ENCODE measurements around the gene CTSL. TPM values are rescaled to one million over a fixed set of nuclear protein-coding genes. Genes with fewer than 3 reads are reported as not detected.

CTSL gene
- total and polyA plus RNA-seq, 2 of the 13 experiments (the other 11 are each of a cell fraction or from before 2014, with no cell fraction given): 78.1 to 113 TPM

DNA sequence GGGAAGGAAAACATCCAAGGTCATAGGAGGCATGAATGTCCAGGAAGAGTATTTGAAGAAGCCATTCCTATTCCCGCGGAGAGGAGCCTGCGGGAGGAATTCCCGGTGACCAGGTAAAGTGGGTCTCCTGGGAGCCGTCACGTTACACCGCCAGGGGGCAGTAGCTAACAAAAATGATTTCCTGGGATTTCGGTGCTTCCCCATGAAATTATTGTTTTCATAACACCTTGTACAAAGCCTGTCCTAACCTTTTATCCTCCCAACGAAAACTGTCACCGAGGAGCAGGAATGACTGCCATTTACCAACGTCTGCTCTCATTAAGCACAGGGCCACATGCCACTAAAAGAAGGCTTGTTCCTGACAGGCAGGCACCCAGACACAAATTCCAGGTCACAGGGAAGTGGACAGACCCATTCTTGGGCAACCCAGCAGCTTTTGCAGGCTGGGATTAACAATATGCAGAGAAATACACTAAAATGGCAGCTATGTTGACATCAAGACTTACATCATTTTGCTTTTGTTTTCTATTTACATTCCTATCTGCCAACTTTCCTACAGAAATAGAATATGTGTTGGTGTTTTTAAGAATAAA is 41.2 kb upstream of the CTSL start (continued):
- TF ChIP-seq, protein P1, sequence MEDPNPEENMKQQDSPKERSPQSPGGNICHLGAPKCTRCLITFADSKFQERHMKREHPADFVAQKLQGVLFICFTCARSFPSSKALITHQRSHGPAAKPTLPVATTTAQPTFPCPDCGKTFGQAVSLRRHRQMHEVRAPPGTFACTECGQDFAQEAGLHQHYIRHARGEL (CRISPR knock-in tag; IDR thresholded peaks at IDR 0.05): no peak
- TF ChIP-seq ZNF773 (CRISPR knock-in tag; IDR thresholded peaks at IDR 0.05; ENCODE audit: borderline replicate concordance): no peak

DNA sequence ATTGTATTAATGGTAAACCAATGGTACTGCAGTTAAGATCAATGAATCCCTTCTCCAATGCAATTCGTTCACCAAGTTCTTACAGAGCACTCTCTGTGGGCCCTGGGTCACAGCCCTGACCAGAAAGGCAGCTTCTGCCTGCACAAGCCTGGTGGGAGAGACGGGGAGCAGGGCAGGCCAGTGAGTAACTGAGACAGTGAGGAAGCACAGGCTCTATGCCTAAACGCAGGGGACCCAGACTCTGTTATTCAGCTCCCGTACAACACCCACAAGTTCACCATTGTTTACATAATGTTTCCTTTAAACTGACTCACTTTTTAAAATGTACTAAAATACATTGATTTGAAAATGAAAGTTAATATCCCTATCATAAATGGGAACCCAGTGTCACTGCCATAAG is 40.5 kb upstream of the CTSL start:
- no peak overlapping the region for H2AFZ ChIP-seq (ENCODE audit: low read length)
- no peak overlapping the region for H3K27ac ChIP-seq (ENCODE audit: extremely low read length, insufficient read depth, low read length)
- H3K79me2 ChIP-seq (ENCODE audit: insufficient read depth, low read length): no peaks in the 10 kb centered on the region
- no peak overlapping the region for H3K4me3 ChIP-seq (replicated peaks in 1 of 3; ENCODE audit: insufficient read depth in 1 of 3, low read depth in 2 of 3, low read length in 3 of 3)
- DNase-seq (ENCODE audit: low spot score): no peak
- ATAC-seq: no peak
- no peak for FAIRE-seq
- no peak overlapping the region for H3K4me2 ChIP-seq (ENCODE audit: low read depth, low read length)
- in situ Hi-C loops (cut with HindIII; ENCODE audit: extremely low pct_ligation_motif_present, low pct_unique_long_range_greater_than_20kb) (no loop called here), intact Hi-C loops (cut with micrococcal nuclease; ENCODE audit: unreplicated experiment) (loop anchor here (10.0 kb wide), 1 partner anchor 359 kb away; no protein-coding TSS in a partner anchor)
- no peaks in the 10 kb centered on the region for H3K9me3 ChIP-seq (ENCODE audit: low read length)
- H3K36me3 ChIP-seq (replicated peaks in 1 of 2; ENCODE audit: control insufficient read depth in 1 of 2, insufficient read depth in 2 of 2, low read length in 2 of 2): peaks cover 20 to 54% of the 10 kb centered on the region in 2 experiments
- H4K20me1 ChIP-seq (ENCODE audit: insufficient read depth, low read length): 0 out of 2 replicates have a peak, but pooled peaks cover 3% of the 10 kb centered on the region
- H3K9ac ChIP-seq (ENCODE audit: insufficient read depth, low read depth, low read length): no peak overlapping the region
- POLR2A ChIA-PET: no interaction called here
- CTCF ChIA-PET (ENCODE audit: low intra/inter-chr PET ratio, low total read pairs): no interaction called here
- no peaks in the 10 kb centered on the region for H3K27me3 ChIP-seq (ENCODE audit: control insufficient read depth in 1 of 2, insufficient read depth in 2 of 2, low read length in 2 of 2)
- H3K4me1 ChIP-seq (ENCODE audit: insufficient read depth, low read length): no peaks in the 10 kb centered on the region
- 98% methylated on average over 4 of the region's 4 CpGs for WGBS (ENCODE audit: low lambda C conversion rate)
- no TSS peak for BruUV-seq (replicated peaks)
- TF ChIP-seq ZFAT (CRISPR knock-in tag; conservative IDR thresholded peaks at IDR 0.05) (no peak), HOXA7 (CRISPR knock-in tag; IDR thresholded peaks at IDR 0.05) (no peak), GATA4 (IDR thresholded peaks at IDR 0.05; ENCODE audit: borderline replicate concordance, low read depth) (no peak), ELF4 (CRISPR knock-in tag; IDR thresholded peaks at IDR 0.05; ENCODE audit: borderline replicate concordance) (no peak), ZNF737 (CRISPR knock-in tag; IDR thresholded peaks at IDR 0.05; ENCODE audit: borderline replicate concordance) (no peak), ATRX (CRISPR knock-in tag; IDR thresholded peaks at IDR 0.05; ENCODE audit: borderline replicate concordance) (no peak), FIP1L1 (IDR thresholded peaks at IDR 0.05; ENCODE audit: borderline replicate concordance, insufficient read depth, low read depth, low read length) (no peak), PITX1 (CRISPR knock-in tag; IDR thresholded peaks at IDR 0.05) (no peak)
- TF ChIP-seq, protein P2, sequence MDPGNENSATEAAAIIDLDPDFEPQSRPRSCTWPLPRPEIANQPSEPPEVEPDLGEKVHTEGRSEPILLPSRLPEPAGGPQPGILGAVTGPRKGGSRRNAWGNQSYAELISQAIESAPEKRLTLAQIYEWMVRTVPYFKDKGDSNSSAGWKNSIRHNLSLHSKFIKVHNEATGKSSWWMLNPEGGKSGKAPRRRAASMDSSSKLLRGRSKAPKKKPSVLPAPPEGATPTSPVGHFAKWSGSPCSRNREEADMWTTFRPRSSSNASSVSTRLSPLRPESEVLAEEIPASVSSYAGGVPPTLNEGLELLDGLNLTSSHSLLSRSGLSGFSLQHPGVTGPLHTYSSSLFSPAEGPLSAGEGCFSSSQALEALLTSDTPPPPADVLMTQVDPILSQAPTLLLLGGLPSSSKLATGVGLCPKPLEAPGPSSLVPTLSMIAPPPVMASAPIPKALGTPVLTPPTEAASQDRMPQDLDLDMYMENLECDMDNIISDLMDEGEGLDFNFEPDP (CRISPR knock-in tag; conservative IDR thresholded peaks at IDR 0.05): no peak
- TF ChIP-seq, protein P3, sequence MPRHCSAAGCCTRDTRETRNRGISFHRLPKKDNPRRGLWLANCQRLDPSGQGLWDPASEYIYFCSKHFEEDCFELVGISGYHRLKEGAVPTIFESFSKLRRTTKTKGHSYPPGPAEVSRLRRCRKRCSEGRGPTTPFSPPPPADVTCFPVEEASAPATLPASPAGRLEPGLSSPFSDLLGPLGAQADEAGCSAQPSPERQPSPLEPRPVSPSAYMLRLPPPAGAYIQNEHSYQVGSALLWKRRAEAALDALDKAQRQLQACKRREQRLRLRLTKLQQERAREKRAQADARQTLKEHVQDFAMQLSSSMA (CRISPR knock-in tag; IDR thresholded peaks at IDR 0.05): no peak
- TF ChIP-seq, protein P4, sequence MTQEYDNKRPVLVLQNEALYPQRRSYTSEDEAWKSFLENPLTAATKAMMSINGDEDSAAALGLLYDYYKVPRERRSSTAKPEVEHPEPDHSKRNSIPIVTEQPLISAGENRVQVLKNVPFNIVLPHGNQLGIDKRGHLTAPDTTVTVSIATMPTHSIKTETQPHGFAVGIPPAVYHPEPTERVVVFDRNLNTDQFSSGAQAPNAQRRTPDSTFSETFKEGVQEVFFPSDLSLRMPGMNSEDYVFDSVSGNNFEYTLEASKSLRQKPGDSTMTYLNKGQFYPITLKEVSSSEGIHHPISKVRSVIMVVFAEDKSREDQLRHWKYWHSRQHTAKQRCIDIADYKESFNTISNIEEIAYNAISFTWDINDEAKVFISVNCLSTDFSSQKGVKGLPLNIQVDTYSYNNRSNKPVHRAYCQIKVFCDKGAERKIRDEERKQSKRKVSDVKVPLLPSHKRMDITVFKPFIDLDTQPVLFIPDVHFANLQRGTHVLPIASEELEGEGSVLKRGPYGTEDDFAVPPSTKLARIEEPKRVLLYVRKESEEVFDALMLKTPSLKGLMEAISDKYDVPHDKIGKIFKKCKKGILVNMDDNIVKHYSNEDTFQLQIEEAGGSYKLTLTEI (CRISPR knock-in tag; conservative IDR thresholded peaks at IDR 0.05): no peak
- TF ChIP-seq, protein P5, sequence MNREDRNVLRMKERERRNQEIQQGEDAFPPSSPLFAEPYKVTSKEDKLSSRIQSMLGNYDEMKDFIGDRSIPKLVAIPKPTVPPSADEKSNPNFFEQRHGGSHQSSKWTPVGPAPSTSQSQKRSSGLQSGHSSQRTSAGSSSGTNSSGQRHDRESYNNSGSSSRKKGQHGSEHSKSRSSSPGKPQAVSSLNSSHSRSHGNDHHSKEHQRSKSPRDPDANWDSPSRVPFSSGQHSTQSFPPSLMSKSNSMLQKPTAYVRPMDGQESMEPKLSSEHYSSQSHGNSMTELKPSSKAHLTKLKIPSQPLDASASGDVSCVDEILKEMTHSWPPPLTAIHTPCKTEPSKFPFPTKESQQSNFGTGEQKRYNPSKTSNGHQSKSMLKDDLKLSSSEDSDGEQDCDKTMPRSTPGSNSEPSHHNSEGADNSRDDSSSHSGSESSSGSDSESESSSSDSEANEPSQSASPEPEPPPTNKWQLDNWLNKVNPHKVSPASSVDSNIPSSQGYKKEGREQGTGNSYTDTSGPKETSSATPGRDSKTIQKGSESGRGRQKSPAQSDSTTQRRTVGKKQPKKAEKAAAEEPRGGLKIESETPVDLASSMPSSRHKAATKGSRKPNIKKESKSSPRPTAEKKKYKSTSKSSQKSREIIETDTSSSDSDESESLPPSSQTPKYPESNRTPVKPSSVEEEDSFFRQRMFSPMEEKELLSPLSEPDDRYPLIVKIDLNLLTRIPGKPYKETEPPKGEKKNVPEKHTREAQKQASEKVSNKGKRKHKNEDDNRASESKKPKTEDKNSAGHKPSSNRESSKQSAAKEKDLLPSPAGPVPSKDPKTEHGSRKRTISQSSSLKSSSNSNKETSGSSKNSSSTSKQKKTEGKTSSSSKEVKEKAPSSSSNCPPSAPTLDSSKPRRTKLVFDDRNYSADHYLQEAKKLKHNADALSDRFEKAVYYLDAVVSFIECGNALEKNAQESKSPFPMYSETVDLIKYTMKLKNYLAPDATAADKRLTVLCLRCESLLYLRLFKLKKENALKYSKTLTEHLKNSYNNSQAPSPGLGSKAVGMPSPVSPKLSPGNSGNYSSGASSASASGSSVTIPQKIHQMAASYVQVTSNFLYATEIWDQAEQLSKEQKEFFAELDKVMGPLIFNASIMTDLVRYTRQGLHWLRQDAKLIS (CRISPR knock-in tag; IDR thresholded peaks at IDR 0.05): no peak
